GM21423 (cell line): ENCODE results near the gene SHANK3.

ENCODE experiments used
- ATAC-seq: cut with Tn5 transposase; IDR thresholded peaks from one replicate; pipeline ENCODE4 v1.9.1; 2021; ENCODE audit warnings: mild to moderate bottlenecking, moderate library complexity; ENCODE audit not compliant: unreplicated experiment

Gene SHANK3

DNA sequence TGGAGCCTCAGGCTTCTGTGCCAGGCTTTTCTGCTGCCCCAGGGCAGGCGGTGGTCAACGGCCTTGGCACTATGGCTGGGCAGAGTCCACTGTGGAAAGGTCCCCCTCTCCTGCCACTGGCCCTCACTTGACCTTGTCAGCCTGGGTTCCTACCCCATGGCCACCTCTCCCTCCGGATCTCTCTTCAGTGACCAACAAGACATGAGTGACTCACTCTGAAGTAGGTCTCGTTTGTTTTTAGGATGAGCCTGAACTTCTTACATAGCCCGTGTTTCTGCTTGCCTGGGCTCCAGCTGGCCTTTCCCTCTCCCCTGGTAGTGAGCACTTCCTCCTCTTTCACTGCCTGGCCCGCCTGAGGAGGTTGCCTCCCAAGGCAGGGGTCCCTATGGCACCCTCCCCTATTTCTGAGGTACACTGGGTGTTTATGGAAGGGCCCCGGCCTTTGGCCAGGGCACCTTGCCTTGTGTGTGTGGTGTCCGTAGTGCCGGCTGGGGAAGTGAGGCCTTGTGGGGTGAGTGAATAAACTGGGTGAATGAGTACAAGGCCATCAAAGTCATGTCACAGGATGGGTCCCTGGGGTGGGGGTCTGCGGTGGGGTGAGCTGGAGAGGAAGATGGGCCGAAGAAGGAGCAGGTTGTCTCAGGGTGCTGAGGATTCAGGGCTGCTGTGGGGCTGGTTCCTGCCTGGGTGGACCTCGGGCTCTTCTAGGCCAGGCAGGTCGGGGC, 5.0 kb downstream of the SHANK3 start:
- ATAC-seq = no peak

DNA sequence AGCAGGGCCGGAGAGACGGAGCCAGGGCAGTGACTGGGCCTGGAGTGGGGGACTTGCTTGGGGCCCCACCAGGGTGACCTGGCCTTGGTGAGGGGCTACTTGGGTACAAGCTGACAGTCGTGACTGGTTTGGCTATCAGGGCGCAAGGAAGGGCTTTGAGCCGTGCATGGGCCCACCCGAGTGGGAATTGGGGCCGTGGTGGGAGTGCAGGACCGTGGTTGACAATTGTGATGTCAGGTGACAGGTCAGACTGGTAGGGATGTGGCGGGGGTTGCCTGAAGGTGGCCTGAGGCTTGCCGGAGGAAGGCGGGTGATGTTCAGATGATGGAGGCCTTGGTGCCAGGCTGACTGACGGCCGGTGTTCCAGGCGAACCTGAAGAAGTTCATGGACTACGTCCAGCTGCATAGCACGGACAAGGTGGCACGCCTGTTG, 5.6 kb downstream of the SHANK3 start:
- ATAC-seq = no peak

DNA sequence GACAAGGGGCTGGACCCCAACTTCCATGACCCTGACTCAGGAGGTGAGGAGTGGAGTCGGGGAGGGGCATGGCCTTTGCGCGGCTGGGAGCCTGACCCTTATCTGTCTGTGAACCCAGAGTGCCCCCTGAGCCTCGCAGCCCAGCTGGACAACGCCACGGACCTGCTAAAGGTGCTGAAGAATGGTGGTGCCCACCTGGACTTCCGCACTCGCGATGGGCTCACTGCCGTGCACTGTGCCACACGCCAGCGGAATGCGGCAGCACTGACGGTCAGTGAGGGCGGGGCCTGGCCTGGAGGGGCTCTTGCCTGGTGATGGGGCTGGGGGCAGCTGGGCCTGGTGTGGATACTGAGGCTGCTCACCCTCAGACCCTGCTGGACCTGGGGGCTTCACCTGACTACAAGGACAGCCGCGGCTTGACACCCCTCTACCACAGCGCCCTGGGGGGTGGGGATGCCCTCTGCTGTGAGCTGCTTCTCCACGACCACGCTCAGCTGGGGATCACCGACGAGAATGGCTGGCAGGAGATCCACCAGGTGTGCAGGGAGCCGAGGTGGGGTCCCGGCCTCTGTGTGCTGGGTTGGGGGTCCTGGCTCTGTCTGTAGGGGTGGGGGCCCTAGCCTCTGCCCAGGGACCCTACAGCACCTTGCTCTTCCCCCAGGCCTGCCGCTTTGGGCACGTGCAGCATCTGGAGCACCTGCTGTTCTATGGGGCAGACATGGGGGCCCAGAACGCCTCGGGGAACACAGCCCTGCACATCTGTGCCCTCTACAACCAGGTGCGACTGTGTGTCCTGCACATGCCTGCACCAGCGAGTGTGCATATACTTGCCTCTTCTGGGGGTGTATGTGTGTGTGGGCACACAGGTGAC, 6.3 kb downstream of the SHANK3 start:
- ATAC-seq = no peak

DNA sequence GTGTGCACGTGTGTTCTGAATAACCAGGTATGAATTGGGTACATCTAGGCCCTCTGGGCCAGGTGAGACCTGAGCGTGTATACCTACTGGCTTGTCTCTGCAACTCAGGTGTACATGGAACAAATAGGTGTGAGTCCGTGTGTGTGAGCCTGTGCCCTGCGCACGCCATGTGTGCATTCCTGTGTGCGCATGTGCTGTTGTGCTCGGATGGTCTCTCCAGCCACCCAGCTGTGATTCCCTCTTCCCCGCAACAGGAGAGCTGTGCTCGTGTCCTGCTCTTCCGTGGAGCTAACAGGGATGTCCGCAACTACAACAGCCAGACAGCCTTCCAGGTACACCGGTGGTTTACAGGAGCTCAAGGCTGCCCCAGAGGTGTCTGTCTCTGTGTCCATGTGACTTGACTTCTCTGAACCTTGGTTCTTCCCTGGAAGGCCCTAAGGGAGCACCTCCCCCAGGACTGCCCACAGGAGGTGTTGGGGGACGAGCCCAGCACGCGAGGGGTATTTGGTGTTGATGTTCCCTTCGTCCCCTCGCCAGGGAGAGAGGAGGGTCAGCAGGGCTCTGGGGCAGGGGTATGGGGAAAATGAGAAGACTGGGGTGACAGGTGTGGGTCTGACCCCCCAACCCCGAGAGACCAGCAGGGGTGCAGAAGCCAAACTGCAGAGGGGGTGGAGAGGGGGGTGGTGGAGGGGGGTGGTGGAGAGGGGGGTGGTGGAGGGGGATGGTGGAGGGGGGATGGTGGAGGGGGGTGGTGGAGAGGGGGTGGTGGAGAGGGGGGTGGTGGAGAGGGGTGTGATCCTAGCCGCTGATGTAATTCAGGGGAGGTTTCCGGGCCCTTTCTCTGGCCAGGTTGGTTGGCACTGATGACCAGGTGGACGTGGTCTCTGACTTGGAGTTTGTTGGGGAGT, 10.7 kb downstream of the SHANK3 start:
- ATAC-seq = no peak

DNA sequence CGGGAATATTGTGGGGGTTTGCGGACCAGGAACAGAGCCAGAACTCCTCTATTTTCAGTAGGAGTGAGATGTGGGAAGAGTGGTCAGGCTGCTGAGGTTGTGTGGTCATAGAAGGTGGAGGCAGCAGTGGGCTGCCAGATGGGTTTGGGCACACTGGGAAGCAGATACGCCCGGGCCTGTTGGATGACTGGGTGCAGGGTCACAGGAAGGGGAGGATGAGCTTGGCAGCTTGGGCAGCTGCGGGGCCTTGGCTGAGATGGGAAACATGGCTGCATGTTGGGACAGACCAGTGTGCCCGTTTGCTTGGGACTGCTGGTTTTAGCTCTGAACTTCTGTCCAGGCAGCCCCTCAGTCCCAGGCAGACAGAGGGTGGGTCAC, 11.4 kb downstream of the SHANK3 start:
- no peak for ATAC-seq

DNA sequence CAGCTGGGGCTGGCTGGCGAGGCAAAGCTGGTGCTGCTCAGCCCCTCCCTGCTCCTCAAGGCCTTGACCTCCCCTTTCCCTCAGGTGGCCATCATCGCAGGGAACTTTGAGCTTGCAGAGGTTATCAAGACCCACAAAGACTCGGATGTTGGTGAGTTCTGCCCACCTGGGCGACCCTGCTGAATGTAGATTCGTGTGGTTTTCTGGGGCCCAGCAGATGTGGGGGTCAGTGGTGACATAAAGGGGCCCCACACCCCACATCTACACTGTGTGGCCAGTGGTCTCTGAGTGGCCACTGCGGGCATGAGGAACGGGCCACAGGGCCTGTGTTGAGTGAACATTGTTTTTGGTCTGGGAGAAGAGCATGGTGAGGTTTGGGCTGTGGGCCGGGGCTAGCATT, 11.9 kb downstream of the SHANK3 start:
- no peak for ATAC-seq

DNA sequence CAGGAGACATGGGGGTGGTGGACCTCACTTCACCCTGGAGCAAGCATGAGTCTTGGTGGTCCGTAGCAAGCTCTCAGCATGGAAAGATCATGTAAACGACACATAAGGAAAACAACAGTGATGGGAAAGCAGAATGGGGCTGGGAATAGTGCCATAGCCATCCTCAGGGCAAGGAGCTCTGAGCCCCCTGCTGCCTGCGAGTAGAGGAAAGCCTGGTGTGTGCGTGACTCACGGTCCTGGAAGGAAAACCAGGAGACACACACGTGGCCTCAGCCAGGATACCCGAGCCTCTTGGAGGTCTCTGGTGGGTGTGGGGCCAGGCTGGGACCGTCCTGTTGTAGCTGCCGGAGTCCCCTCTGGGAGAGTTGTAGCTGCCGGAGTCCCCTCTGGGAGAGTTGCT, 12.4 kb downstream of the SHANK3 start:
- no peak for ATAC-seq

DNA sequence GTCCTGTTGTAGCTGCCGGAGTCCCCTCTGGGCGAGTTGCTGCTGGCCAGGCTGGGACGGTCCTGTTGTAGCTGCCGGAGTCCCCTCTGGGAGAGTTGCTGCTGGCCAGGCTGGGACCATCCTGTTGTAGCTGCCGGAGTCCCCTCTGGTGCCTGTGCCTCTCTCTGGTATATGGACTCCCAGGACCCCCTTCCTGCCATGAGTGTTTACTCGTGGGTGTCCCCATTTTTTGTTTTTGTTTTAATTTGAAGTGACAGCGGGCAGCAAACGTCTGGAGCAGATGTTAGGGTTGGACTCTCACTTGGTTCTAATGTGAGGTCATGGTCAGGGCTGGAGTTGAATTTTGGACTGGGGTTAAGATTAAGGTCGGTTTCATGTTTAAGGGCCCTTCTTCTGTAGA, 14.2 kb downstream of the SHANK3 start:
- no peak for ATAC-seq

DNA sequence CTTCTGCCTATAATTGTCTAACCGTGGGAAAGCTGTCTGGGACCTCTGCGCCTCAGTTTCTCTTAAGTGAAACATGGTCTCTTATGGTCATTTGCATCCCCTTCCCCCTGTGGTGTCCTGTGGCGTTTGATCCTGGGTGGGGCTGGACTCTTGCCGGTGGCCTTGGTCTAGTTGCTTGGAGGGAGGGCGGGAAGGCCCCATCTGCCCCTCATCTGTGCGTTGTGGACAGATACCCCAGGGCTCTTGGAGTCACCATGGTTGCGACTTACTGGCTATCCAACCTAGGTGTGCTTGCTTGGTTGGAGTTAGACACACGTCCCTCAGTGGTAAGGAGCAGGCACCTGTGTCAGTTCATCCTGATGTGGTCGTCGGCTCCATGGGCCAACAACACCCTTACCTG, 15.2 kb downstream of the SHANK3 start:
- no peak for ATAC-seq

DNA sequence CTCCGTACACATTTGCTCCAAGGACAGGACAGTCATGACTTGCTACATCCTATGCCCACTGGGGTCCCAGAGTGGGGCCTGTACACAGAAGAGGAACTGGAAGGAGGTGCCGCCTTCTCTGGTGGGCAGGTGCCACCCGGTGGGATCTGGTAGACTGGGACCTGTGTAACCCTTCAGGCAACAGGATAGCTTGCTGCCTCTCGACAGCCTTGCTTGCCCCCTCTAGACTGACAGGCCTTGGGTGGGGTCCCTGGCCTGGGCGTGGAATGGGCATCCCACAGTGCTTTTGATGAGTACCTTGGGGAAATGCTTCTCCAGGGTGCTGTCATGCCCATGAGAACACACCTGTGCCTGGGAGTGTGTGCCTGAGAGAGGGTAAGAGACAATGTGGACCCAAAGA, 15.8 kb downstream of the SHANK3 start:
- ATAC-seq = no peak

DNA sequence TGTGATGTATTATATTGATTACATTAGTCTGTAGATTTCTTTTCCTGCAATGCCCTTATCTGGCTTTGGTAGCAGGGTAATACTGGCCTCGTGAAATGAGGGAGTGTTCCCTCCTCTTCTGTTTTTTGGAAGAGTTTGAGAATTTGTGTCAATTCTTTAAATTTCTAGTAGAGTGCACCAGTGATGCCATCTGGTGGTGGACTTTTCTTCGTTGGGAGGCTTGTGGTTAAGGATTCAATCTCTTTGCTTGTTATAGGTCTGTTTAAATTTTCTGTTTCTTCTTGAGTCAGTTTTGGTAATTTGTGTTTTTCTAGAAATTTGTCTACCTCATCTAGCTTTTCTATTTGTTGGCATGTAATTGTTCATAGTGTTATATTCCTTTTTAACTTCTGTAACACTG, 18.9 kb downstream of the SHANK3 start:
- no peak for ATAC-seq

DNA sequence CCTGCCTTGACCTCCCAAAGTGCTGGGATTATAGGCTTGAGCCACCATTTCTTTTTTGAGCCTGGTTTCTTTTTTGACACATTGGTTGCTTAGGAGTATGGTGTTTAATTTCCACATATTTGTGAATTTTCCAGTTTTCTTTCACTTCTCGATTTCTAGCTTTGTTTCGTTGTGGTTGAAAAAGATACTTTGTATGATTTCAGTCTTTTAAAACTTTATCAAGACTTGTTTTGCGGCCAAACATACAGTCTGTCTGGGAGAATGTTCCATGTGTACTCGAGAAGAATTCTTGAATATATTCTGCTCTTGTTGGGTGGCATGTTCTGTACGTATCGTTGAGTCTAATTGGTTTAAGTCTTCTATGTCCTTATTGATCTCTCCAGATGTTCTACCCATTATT, 20.8 kb downstream of the SHANK3 start:
- no peak for ATAC-seq

DNA sequence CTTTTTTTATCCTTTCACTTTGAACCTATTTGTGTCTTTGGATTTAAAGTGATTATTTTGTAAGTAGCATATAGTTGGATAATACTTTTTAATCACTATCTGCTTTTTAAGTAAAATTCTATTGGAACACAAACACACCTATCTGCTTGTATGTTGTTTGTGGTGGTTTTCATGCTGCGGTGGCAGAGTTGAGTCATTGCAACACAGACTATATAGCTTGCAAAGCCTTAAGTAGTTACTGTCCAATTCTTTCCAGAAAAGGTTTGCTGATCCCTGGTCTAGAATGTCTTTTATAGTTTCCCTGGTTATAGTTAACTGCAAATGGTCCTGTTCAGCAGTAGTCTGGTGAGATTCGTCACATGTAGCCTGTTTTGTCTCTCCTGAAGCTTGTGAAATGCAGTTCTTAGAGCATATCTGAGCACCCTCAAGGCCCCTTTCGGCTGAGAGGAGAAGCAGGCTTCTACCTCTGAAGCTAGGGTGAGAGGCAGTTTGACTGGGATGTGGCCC, 21.5 kb downstream of the SHANK3 start:
- ATAC-seq = no peak

DNA sequence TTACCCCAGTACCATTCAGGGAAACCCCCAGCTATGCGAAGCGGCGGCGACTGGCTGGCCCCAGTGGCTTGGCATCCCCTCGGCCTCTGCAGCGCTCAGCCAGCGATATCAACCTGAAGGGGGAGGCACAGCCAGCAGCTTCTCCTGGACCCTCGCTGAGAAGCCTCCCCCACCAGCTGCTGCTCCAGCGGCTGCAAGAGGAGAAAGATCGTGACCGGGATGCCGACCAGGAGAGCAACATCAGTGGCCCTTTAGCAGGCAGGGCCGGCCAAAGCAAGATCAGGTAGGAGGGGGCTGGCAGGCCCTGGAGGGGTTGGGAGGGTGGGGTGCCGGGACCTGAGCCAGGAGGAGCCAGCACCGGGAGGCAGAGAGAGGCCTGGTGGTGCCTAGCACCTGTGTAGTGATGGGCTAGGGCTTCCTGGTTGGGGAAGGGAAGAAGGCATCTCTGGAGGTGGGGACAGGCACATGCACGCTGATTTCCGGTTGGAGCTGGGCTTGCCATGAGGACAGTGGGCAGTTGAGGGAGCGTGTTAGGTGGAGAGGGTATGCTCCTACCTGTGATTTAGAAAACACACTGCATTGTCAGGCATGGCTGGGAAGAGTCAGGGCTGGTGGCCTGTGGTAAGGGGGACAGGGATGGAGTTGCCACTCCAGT, 22.3 kb downstream of the SHANK3 start:
- ATAC-seq = no peak

DNA sequence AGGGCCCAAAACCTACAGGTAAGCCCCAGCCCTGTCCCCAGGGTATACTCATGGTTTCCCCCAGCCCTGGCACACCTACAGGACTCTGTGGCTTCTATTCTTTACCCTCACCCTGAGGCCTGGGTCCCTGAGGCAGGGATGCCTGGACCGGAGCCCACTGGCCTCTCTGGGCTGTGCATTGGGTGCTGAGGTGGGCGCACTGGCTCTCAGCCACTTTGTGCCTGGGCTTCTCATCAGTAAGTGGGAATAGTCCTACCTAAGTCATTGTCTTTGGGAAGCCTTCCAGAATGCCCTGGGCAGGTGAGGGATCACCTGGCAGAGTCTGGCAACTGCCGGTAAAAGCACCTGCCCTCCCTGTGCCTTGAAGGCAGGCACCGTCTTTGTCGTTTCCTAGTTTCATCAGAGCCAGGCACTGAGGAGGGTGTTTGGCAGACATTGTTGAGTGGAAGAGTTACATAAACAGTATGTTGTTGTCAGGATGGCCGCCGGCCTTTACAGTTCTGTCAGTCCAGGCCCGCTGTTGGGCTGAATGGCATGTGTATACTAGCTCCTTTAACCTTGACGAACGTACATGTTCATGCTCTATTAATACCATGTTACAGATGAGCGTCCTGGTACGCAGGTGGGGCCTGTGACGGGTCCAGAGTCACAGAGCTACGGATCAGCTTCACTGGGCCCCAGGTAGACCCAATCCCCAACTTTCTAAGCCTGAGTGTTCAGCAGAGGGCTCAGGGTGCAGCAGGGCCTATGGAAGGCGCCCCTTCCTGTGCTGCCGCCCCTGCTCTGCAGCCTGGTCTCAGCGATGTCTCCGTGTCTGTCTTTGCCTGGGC, 23.0 kb downstream of the SHANK3 start:
- ATAC-seq = no peak

DNA sequence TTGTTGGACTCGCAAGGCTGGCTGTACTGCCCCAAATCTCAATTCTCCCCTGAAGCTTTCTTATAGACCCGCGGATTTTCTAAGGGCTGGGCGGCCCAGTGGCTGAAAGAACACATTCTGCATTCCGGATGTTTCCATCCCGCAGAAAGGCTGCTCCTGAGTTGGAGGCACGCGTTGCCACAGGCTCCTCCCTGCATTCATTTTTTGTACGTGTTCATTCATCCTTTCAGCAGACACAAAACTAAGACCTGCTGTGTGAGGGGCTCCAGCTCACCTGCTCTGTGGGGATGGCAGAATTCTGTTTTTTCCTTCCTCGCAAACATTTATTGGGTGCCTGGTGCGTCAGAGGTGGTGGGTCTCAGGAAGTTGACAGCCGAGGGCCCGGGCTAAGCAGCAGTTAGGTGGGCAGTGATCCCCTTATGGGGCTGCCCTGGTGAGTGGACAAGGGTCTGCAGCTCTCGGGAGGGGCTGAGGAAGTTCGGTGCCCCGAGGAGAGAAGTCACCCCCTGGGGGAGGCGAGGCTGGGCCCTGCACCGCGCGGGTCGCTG, 23.7 kb downstream of the SHANK3 start:
- no peak for ATAC-seq

DNA sequence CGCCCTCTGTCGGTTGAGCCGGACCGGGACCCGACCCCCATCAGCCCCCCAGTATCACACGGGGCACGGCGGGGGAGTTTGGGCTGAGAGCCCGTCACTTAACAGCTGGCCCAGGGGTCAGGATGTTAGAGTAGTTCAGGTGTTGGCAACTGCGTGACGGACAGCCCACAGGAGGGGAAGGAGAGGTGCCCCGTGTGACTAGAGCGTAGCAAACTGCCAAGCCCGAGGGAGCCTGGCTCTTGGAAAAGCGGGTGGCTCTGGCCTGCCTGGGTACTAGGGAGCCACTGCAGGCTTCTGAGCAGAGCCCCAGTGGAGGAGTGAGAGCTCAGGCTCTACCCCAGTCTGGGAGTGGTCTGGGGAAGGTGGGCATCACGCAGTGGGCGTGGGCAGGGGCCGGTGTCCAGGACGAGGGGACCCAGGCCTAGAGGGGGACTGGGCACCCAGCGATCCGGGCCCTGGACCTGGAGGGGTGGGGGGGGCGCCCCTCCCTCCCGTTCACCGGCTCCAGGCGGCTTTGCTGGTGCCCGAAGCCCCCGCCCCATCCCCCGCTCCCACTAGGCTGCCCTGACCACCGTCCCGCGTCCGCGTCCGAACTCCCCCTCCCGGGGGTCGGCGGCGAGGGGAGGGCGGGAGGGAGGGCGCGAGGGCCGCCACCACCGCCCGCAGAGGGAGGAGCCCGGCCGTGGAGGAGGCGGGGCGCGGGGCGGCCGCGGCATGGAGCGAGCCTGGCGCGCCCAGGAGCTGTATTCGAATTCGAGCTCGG, 24.4 kb downstream of the SHANK3 start:
- ATAC-seq = no peak

DNA sequence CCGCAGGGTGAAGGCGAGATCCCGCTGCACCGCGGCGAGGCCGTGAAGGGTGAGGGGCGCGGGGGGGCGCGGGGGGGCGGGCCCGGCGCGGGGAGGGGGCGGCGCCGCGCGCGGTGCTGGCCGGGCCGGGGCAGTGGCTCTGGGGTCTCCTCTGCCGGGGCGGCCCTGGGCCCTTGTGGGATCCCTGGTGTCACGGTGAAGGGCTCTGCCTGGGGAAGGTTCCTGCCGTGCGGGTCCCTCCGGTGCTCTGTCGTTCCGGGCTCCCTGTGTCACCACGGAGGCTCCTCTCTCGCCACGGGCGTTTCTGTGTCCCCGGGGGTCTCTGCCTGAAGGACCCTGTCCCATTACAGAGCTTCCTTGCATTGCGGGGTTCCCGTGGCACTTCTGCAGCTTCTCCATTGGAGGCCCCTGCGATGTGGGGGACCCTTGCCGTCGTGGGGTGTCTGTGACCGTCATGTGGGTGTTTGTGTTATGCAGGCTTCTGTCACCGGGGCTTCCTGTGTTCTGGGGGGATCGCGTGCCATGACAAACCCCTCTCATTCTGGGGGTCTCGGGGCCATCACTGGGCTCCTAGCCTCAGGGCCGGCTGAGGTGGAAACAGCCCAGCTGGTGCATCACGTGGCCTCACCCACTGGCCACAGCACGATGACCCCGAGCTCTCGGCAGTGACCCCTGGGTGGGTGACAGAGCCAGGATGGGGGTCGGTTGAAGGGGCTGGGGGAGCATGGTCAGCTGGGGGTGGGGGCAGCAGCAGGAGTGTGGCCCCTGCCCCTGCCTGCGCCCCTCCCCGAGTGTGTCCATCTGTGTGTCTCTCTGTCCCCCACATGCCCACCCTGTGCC, 25.3 kb downstream of the SHANK3 start:
- no peak for ATAC-seq
